ENCODE results near the gene APLF.
"Not testable (repeated sequence)": the region's sequence is repeated elsewhere in the genome, so short reads cannot be mapped to it uniquely, and the experiment has no call there.

APLF gene

GRCh38 chr2:68548396-68548795 lies 81.0 kb downstream of the APLF start:
- H3K27ac ChIP-seq = no peak overlapping the region
- H3K36me3 ChIP-seq = peaks cover 0 to 5% (median 0%) of the 10 kb centered on the region in 11 experiments; a peak in 1 of 22 replicates
- no peaks in the 10 kb centered on the region for H3K27me3 ChIP-seq
- H4K20me1 ChIP-seq = no peaks in the 10 kb centered on the region
- no peaks in the 10 kb centered on the region for H3K4me1 ChIP-seq
- H3K9me3 ChIP-seq (replicated peaks in 1 of 11) = no peaks in the 10 kb centered on the region
- no peak overlapping the region for H3K9ac ChIP-seq
- no peak overlapping the region for H3K4me2 ChIP-seq
- no peak for TF ChIP-seq Cebpa-rat (IDR thresholded peaks at IDR 0.05)
- no peak overlapping the region for H3K4me3 ChIP-seq

GRCh38 chr2:68553098-68553497 lies 85.7 kb downstream of the APLF start:
- Histone ChIP-seq H3K36me3 (no peaks in the 10 kb centered on the region), H3K4me2 (no peak overlapping the region), H3K9me3 (replicated peaks in 1 of 11) (no peaks in the 10 kb centered on the region), H3K4me1 (no peaks in the 10 kb centered on the region), H3K9ac (no peak overlapping the region), H4K20me1 (no peaks in the 10 kb centered on the region), H3K27me3 (no peaks in the 10 kb centered on the region), H3K4me3 (no peak overlapping the region), H3K27ac (no peak overlapping the region)
- TF ChIP-seq Cebpa-rat (IDR thresholded peaks at IDR 0.05) = no peak

GRCh38 chr2:68555425-68556206 lies 88.2 kb downstream of the APLF start:
- H3K36me3 ChIP-seq; H3K4me1 ChIP-seq; H3K27ac ChIP-seq; H4K20me1 ChIP-seq; H3K27me3 ChIP-seq; H3K4me2 ChIP-seq; H3K4me3 ChIP-seq; H3K9ac ChIP-seq; H3K9me3 ChIP-seq (replicated peaks in 1 of 11): not testable (repeated sequence)

- Histone ChIP-seq H3K27ac (no peak overlapping the region), H3K4me1 (no peaks in the 10 kb centered on the region), H3K9me3 (replicated peaks in 1 of 11) (no peaks in the 10 kb centered on the region), H3K4me3 (no peak overlapping the region), H4K20me1 (no peaks in the 10 kb centered on the region), H3K4me2 (no peak overlapping the region), H3K27me3 (no peaks in the 10 kb centered on the region), H3K9ac (no peak overlapping the region), H3K36me3 (no peaks in the 10 kb centered on the region)
- TF ChIP-seq Cebpa-rat (IDR thresholded peaks at IDR 0.05) = no peak
Measured at GRCh38 chr2:68556381-68556780, 89.0 kb downstream of the APLF start.

GRCh38 chr2:68558576-68558975 lies 91.2 kb downstream of the APLF start:
- no peak for TF ChIP-seq Cebpa-rat (IDR thresholded peaks at IDR 0.05)
- Histone ChIP-seq H3K4me1 (no peaks in the 10 kb centered on the region), H3K9ac (no peak overlapping the region), H3K27me3 (no peaks in the 10 kb centered on the region), H3K36me3 (no peaks in the 10 kb centered on the region), H3K4me2 (no peak overlapping the region), H3K27ac (no peak overlapping the region), H3K9me3 (replicated peaks in 1 of 11) (no peaks in the 10 kb centered on the region), H4K20me1 (no peaks in the 10 kb centered on the region), H3K4me3 (no peak overlapping the region)

GRCh38 chr2:68559692-68560091 lies 92.3 kb downstream of the APLF start:
- no peaks in the 10 kb centered on the region for H3K27me3 ChIP-seq
- H4K20me1 ChIP-seq = no peaks in the 10 kb centered on the region
- TF ChIP-seq Cebpa-rat (IDR thresholded peaks at IDR 0.05) = no peak
- no peaks in the 10 kb centered on the region for H3K4me1 ChIP-seq
- no peak overlapping the region for H3K4me2 ChIP-seq
- H3K36me3 ChIP-seq = no peaks in the 10 kb centered on the region
- no peak overlapping the region for H3K9ac ChIP-seq
- H3K27ac ChIP-seq = no peak overlapping the region
- H3K9me3 ChIP-seq (replicated peaks in 1 of 11) = no peaks in the 10 kb centered on the region
- no peak overlapping the region for H3K4me3 ChIP-seq

- Histone ChIP-seq H4K20me1 (no peaks in the 10 kb centered on the region), H3K9ac (no peak overlapping the region), H3K27me3 (no peaks in the 10 kb centered on the region), H3K4me1 (no peaks in the 10 kb centered on the region), H3K4me3 (no peak overlapping the region), H3K27ac (no peak overlapping the region), H3K36me3 (no peaks in the 10 kb centered on the region), H3K4me2 (no peak overlapping the region), H3K9me3 (replicated peaks in 1 of 11) (no peaks in the 10 kb centered on the region)
- no peak for TF ChIP-seq Cebpa-rat (IDR thresholded peaks at IDR 0.05)
Measured at GRCh38 chr2:68560545-68560944, 93.2 kb downstream of the APLF start.

- Histone ChIP-seq H3K27me3 (no peaks in the 10 kb centered on the region), H3K9ac (no peak overlapping the region), H3K4me1 (no peaks in the 10 kb centered on the region), H3K4me3 (no peak overlapping the region), H3K36me3 (no peaks in the 10 kb centered on the region), H3K4me2 (no peak overlapping the region; a peak in 1 of 22 replicates), H4K20me1 (no peaks in the 10 kb centered on the region), H3K9me3 (replicated peaks in 1 of 11) (no peaks in the 10 kb centered on the region), H3K27ac (no peak overlapping the region)
- no peak for TF ChIP-seq Cebpa-rat (IDR thresholded peaks at IDR 0.05)
Measured at GRCh38 chr2:68561372-68561771, 94.0 kb downstream of the APLF start.

- Histone ChIP-seq H3K36me3 (no peaks in the 10 kb centered on the region), H3K27me3 (no peaks in the 10 kb centered on the region), H3K4me1 (no peaks in the 10 kb centered on the region), H3K4me3 (no peak overlapping the region), H3K9ac (no peak overlapping the region), H4K20me1 (no peaks in the 10 kb centered on the region), H3K27ac (no peak overlapping the region), H3K4me2 (no peak overlapping the region), H3K9me3 (replicated peaks in 1 of 11) (no peaks in the 10 kb centered on the region)
- TF ChIP-seq Cebpa-rat (IDR thresholded peaks at IDR 0.05) = no peak
Measured at GRCh38 chr2:68562934-68563333, 95.5 kb downstream of the APLF start.

GRCh38 chr2:68564426-68564825 lies 97.0 kb downstream of the APLF start:
- no peaks in the 10 kb centered on the region for H4K20me1 ChIP-seq
- no peaks in the 10 kb centered on the region for H3K27me3 ChIP-seq
- H3K4me1 ChIP-seq = no peaks in the 10 kb centered on the region
- no peak overlapping the region for H3K4me3 ChIP-seq
- no peaks in the 10 kb centered on the region for H3K36me3 ChIP-seq
- H3K9ac ChIP-seq = no peak overlapping the region
- H3K27ac ChIP-seq = no peak overlapping the region
- no peaks in the 10 kb centered on the region for H3K9me3 ChIP-seq (replicated peaks in 1 of 11)
- no peak overlapping the region for H3K4me2 ChIP-seq
- no peak for TF ChIP-seq Cebpa-rat (IDR thresholded peaks at IDR 0.05)

Data from BLaER1 treated with 17β-estradiol and CSF1 and Interleukin-3, amounts not matched to agents 10 nM and 100 nM (cell line).